ENCODE measurements around the gene RNLS.
A peak's percentile ranks its signal among the peaks of the same experiment; 100 is the strongest.

Gene RNLS

GRCh38 chr10:88477343-88478085 is 105.6 kb downstream of the RNLS start:
- DNase-seq (ENCODE audit: low read depth, low spot score) = no peak

- DNase-seq (ENCODE audit: low read depth, low spot score) = no peak
Measured at GRCh38 chr10:88474884-88475844, 108.0 kb downstream of the RNLS start.

- no peak for DNase-seq (ENCODE audit: low read depth, low spot score)
Measured at GRCh38 chr10:88473989-88474883, 108.9 kb downstream of the RNLS start.

- DNase-seq (ENCODE audit: low read depth, low spot score) = no peak
Measured at GRCh38 chr10:88472540-88472939, 110.6 kb downstream of the RNLS start.

- DNase-seq (ENCODE audit: low read depth, low spot score) = peak; percentile 9
Measured at GRCh38 chr10:88471899-88472298, 111.2 kb downstream of the RNLS start.

GRCh38 chr10:88467835-88468485 is 115.2 kb downstream of the RNLS start:
- no peak for DNase-seq (ENCODE audit: low read depth, low spot score)

GRCh38 chr10:88466786-88467185 is 116.3 kb downstream of the RNLS start:
- no peak for DNase-seq (ENCODE audit: low read depth, low spot score)

GRCh38 chr10:88465765-88466164 is 117.4 kb downstream of the RNLS start:
- DNase-seq (ENCODE audit: low read depth, low spot score) = no peak

GRCh38 chr10:88463811-88464210 is 119.3 kb downstream of the RNLS start:
- DNase-seq (ENCODE audit: low read depth, low spot score) = no peak

GRCh38 chr10:88461426-88461825 is 121.7 kb downstream of the RNLS start:
- no peak for DNase-seq (ENCODE audit: low read depth, low spot score)

- no peak for DNase-seq (ENCODE audit: low read depth, low spot score)
Measured at GRCh38 chr10:88459530-88459929, 123.6 kb downstream of the RNLS start.

GRCh38 chr10:88458209-88458608 is 124.9 kb downstream of the RNLS start:
- DNase-seq (ENCODE audit: low read depth, low spot score) = no peak

GRCh38 chr10:88457660-88458059 is 125.5 kb downstream of the RNLS start:
- no peak for DNase-seq (ENCODE audit: low read depth, low spot score)

- no peak for DNase-seq (ENCODE audit: low read depth, low spot score)
Measured at GRCh38 chr10:88456730-88457129, 126.4 kb downstream of the RNLS start.

GRCh38 chr10:88455831-88456230 is 127.3 kb downstream of the RNLS start:
- DNase-seq (ENCODE audit: low read depth, low spot score) = no peak

- no peak for DNase-seq (ENCODE audit: low read depth, low spot score)
Measured at GRCh38 chr10:88450201-88450600, 132.9 kb downstream of the RNLS start.

GRCh38 chr10:88442716-88443115 is 140.4 kb downstream of the RNLS start:
- no peak for DNase-seq (ENCODE audit: low read depth, low spot score)

- no peak for DNase-seq (ENCODE audit: low read depth, low spot score)
Measured at GRCh38 chr10:88440541-88440940, 142.6 kb downstream of the RNLS start.

- no peak for DNase-seq (ENCODE audit: low read depth, low spot score)
Measured at GRCh38 chr10:88439932-88440331, 143.2 kb downstream of the RNLS start.

- no peak for DNase-seq (ENCODE audit: low read depth, low spot score)
Measured at GRCh38 chr10:88437411-88437810, 145.7 kb downstream of the RNLS start.

GRCh38 chr10:88433565-88434186 is 149.4 kb downstream of the RNLS start:
- DNase-seq (ENCODE audit: low read depth, low spot score) = no peak
